GM12878 (cell line): Measurements from ENCODE around the gene HEBP2. TPM values are rescaled to one million over a fixed set of nuclear protein-coding genes. Genes with fewer than 3 reads are reported as not detected.

Source experiments
- ATAC-seq: fragments of 200-7000 bp; cut with Tn5 transposase; 3 replicates; pipeline ENCODE4 v1.9.1; 2020; ENCODE audit warnings: mild to moderate bottlenecking, moderate library complexity
- BruUV-seq: library from RNA; stranded (reverse); fragments of 400-500 nt; replicated peaks from 2 replicates; lab custom pipeline; 2021; lab: Mats Ljungman, UMichigan
- CTCF ChIA-PET: fragments of 300-600 bp; sonication (Branson Sonifier 250); formaldehyde crosslinking; extraction: SDS; loops from one replicate; lab custom pipeline; 2021; ENCODE audit warnings: inconsistent platforms; lab: Yijun Ruan, JAX
- POLR2A ChIA-PET: fragments of 350-600 bp; formaldehyde crosslinking; extraction: SDS; loops from one replicate; lab custom pipeline; 2021; ENCODE audit warnings: inconsistent platforms; lab: Charles Lee
- RAD21 ChIA-PET: fragments of 300-600 bp; sonication (Branson Sonifier 250); formaldehyde crosslinking; loops from one replicate; lab custom pipeline; 2023; ENCODE audit warnings: antibody characterized with exemption; ENCODE audit not compliant: unreplicated experiment; lab: Charles Lee
- SMC1A ChIA-PET: fragments of 300-600 bp; sonication (Branson Sonifier 250); formaldehyde crosslinking; loops from one replicate; lab custom pipeline; 2023; ENCODE audit not compliant: unreplicated experiment, uncharacterized antibody; lab: Charles Lee
- DNase-seq: peaks from one replicate; pipeline ENCODE4 v3.0.0-alpha.2; 2011; ENCODE audit warnings: low read depth, low spot score
- FAIRE-seq: peaks from 3 replicates; lab custom pipeline; 2011; peaks lifted over from hg19 to GRCh38; lab: Jason Lieb, UNC
- H2AFZ ChIP-seq: 2 replicates; pipeline ENCODE4 v1.6.0; 2011; ENCODE audit warnings: low read depth, low read length, control low read depth; ENCODE audit not compliant: control insufficient read depth
- H3K27ac ChIP-seq: 2 replicates; pipeline ENCODE4 v1.5.1; 2011; ENCODE audit warnings: control low read depth; ENCODE audit not compliant: control insufficient read depth, insufficient read depth
- H3K27me3 ChIP-seq, 2 experiments: replicated peaks in 1 of 2; 2 replicates each; pipeline versions ENCODE4 v1.6.0 to v1.6.1; 2011; ENCODE audit warnings: low read length in 1 of 2; ENCODE audit not compliant: control insufficient read depth in 2 of 2, insufficient read depth in 2 of 2
- H3K36me3 ChIP-seq, 2 experiments: 2 replicates each; pipeline ENCODE4 v1.5.1; 2011; ENCODE audit warnings: low read length in 1 of 2; ENCODE audit not compliant: control insufficient read depth in 2 of 2, insufficient read depth in 2 of 2
- H3K4me1 ChIP-seq: 2 replicates; pipeline ENCODE4 v1.6.1; 2011; ENCODE audit warnings: mild to moderate bottlenecking, low read length, moderate library complexity, mixed read lengths; ENCODE audit not compliant: control insufficient read depth, insufficient read depth
- H3K4me2 ChIP-seq: 2 replicates; pipeline ENCODE4 v1.6.0; 2011; ENCODE audit warnings: control low read depth; ENCODE audit not compliant: control insufficient read depth, insufficient read depth
- H3K4me3 ChIP-seq: fragments of 200-600 bp; sonication (generic); 2 replicates; pipeline ENCODE4 v1.5.1; 2016
- H3K79me2 ChIP-seq: 2 replicates; pipeline ENCODE4 v1.6.0; 2011; ENCODE audit warnings: low read length; ENCODE audit not compliant: control insufficient read depth, insufficient read depth
- H3K9ac ChIP-seq: 2 replicates; pipeline ENCODE4 v1.8.0; 2011; ENCODE audit warnings: low read length, control low read depth, mixed read lengths; ENCODE audit not compliant: control insufficient read depth, insufficient read depth
- H3K9me3 ChIP-seq: replicated peaks from 3 replicates; pipeline ENCODE4 v1.5.1; 2011; ENCODE audit warnings: mild to moderate bottlenecking, low read length; ENCODE audit not compliant: control insufficient read depth, insufficient read depth
- H4K20me1 ChIP-seq: 2 replicates; pipeline ENCODE4 v1.6.0; 2011; ENCODE audit not compliant: control insufficient read depth, insufficient read depth
- CEBPB ChIP-seq, 2 experiments: fragments of 150-350 bp in 1 of 2; IDR thresholded peaks; 2 replicates each; pipeline ENCODE4 v1.6.1; 2012 to 2014; ENCODE audit warnings: low read depth in 2 of 2, low read length in 2 of 2, borderline replicate concordance in 1 of 2, inconsistent platforms in 1 of 2
- EED ChIP-seq: sonication (generic); IDR thresholded peaks from 2 replicates; pipeline ENCODE4 v1.6.1; 2016; ENCODE audit warnings: antibody characterized with exemption, low read depth
- KDM1A ChIP-seq: fragments of 200-600 bp; sonication (generic); IDR thresholded peaks from 2 replicates; pipeline ENCODE4 v1.6.1; 2016; ENCODE audit warnings: borderline replicate concordance
- NR2C1 ChIP-seq: fragments of 450-650 bp; IDR thresholded peaks from 2 replicates; pipeline ENCODE4 v1.6.1; 2017; ENCODE audit warnings: antibody characterized with exemption, mild to moderate bottlenecking, moderate library complexity
- NRF1 ChIP-seq: conservative IDR thresholded peaks from 2 replicates; pipeline ENCODE4 v1.6.1; 2011; ENCODE audit warnings: mild to moderate bottlenecking, low read depth, low read length, improper control_type of control experiment
- RAD21 ChIP-seq: IDR thresholded peaks from 2 replicates; pipeline ENCODE4 v1.6.1; 2011; ENCODE audit warnings: mild to moderate bottlenecking, low read depth, low read length, moderate library complexity; ENCODE audit not compliant: insufficient read depth
- ZBTB40 ChIP-seq: fragments of 450-650 bp; IDR thresholded peaks from 2 replicates; pipeline ENCODE4 v1.6.1; 2016; ENCODE audit warnings: mild to moderate bottlenecking, moderate library complexity, borderline replicate concordance
- WGBS: methylation state at CpG from one replicate; pipeline ENCODE4 v1.1.6; 2016; ENCODE audit warnings: low lambda C conversion rate; ENCODE audit not compliant: insufficient replicate concordance, insufficient coverage; ENCODE audit errors: missing lambda C conversion rate; 5-methylcytosine and 5-hydroxymethylcytosine counted together
- in situ Hi-C: fragments of 300-500 bp; cut with MboI; formaldehyde crosslinking; loops from 9 replicates; pipeline ENCODE4 v1.14.3; 2018; ENCODE audit warnings: mixed read lengths
- intact Hi-C: fragments of 100-400 bp; cut with micrococcal nuclease; formaldehyde crosslinking; loops from one replicate; pipeline ENCODE4 v1.14.2; 2022; ENCODE audit not compliant: unreplicated experiment
- polyA plus RNA-seq, 11 experiments: library from polyadenylated mRNA; depleted of rRNA in 4 of 11; unstranded in 6 of 11; stranded (reverse) in 5 of 11; fragments of >200 nt; fragmentation: Nextera tagmentation in 4 of 11; fragmentation: Illumina TruSeq in 1 of 11; extraction: Ambion mirVana in 4 of 11; extraction: Trizol in 1 of 11; gene quantifications; 1 replicate in 1 of 11; 2 replicates in 10 of 11; pipeline versions ENCODE4 v1.2.1 to v1.2.3, GENCODE V29; 2011 to 2016; ENCODE audit warnings: inconsistent platforms in 2 of 11, missing spikeins in 2 of 11, low read depth in 1 of 11
- total RNA-seq, 4 experiments: library from RNA; depleted of rRNA in 3 of 4; stranded (reverse); fragments of >200 nt in 3 of 4; fragmentation: Illumina TruSeq in 1 of 4; extraction: Trizol in 1 of 4; gene quantifications; 2 replicates each; pipeline versions ENCODE4 v1.2.1 to v1.2.3, GENCODE V29; 2013 to 2021

HEBP2 gene
- total and polyA plus RNA-seq, 10 of the 15 experiments (the other 5 are each of a cell fraction or from before 2014, with no cell fraction given): 3.8 to 41.8 (median 16.9) TPM

GRCh38 chr6:138432063-138432356 lies 28.0 kb downstream of the HEBP2 start:
- Histone ChIP-seq H3K4me3 (no peak overlapping the region), H2AFZ (no peak overlapping the region), H3K9ac (no peak overlapping the region), H4K20me1 (no peaks in the 10 kb centered on the region), H3K27me3 (no peaks in the 10 kb centered on the region), H3K4me2 (no peak overlapping the region), H3K27ac (no peak overlapping the region), H3K36me3 (peaks cover 0 to 9% of the 10 kb centered on the region in 2 experiments; a peak in 2 of 4 replicates), H3K79me2 (no peaks in the 10 kb centered on the region), H3K4me1 (no peaks in the 10 kb centered on the region), H3K9me3 (no peaks in the 10 kb centered on the region)
- CTCF ChIA-PET: interaction anchor here (17.0 kb wide), 1 partner anchor 76 kb away, joined by 387 read pairs; no protein-coding TSS in a partner anchor
- no peak for ATAC-seq
- intact Hi-C loops: no loop called here
- RAD21 ChIA-PET: interaction anchor here (9.4 kb wide), 1 partner anchor 73 kb away, joined by 202 read pairs; the partner anchor contains the start of gene NHSL1
- TF ChIP-seq ZBTB40 (no peak), EED (no peak), KDM1A (no peak), NRF1 (no peak), RAD21 (no peak), NR2C1 (no peak), CEBPB (IDR thresholded peaks at IDR 0.05; ENCODE audit: borderline replicate concordance in 1 of 2, low read depth in 2 of 2, low read length in 2 of 2) (no peak)
- SMC1A ChIA-PET: interaction anchor here (0.8 to 10.0 kb wide), 2 partner anchors 24 to 75 kb away, joined by 3 to 234 read pairs; no protein-coding TSS in a partner anchor
- WGBS: 56% methylated on average over 11 of the region's 11 CpGs
- BruUV-seq: no TSS peak
- FAIRE-seq: no peak
- POLR2A ChIA-PET: interaction anchor here (0.8 kb wide), 1 partner anchor 77 kb away, joined by 3 read pairs; no protein-coding TSS in a partner anchor
- no peak for DNase-seq
- in situ Hi-C loops: loop anchor here (5.0 kb wide), 2 partner anchors 80 to 330 kb away; no protein-coding TSS in a partner anchor
